ENCODE measurements around the gene ITPKB. TPM values are rescaled to one million over a fixed set of nuclear protein-coding genes. Genes with fewer than 3 reads are reported as not detected.
A peak's percentile ranks its signal among the peaks of the same experiment; 100 is the strongest.

The ITPKB gene
- total RNA-seq, 1 donor: 6.2 TPM

DNA sequence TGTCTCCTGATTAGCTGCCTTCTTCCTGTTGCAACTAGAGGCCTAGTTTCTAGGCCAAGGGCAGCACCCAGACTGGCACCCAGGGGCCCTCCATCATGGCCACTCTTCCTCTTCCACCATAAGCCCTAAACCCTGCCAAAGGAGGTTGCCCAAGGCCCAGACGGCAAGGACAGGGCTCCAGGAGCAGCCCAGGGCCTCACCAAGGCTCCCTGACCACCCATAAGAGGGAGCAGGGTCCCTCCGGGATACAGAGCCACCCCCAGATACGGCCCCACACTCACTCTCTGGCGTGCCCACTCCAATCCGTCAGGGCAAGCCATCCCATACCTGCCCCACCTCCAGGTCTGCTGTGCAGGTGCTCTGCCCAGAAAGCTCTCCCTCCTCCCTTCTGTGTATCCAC is 79.9 kb downstream of the ITPKB start:
- no peak overlapping the region for H3K4me2 ChIP-seq (ENCODE audit: insufficient read depth, low read length)
- DNase-seq (ENCODE audit: insufficient read length, low spot score, missing footprints): no peak
- H3K4me1 ChIP-seq (ENCODE audit: insufficient read depth, low read length): peaks cover 45% of the 10 kb centered on the region
- H3K9me3 ChIP-seq (ENCODE audit: low read depth, low read length): no peaks in the 10 kb centered on the region
- no peaks in the 10 kb centered on the region for H3K36me3 ChIP-seq (ENCODE audit: insufficient read depth, low read length)
- H4K20me1 ChIP-seq (ENCODE audit: insufficient read depth, low read length): no peaks in the 10 kb centered on the region
- no peak overlapping the region for H2AFZ ChIP-seq (ENCODE audit: low read length)
- no peaks in the 10 kb centered on the region for H3K79me2 ChIP-seq (ENCODE audit: insufficient read depth, low read length)
- H3K4me3 ChIP-seq (ENCODE audit: insufficient read depth, low read length): no peak overlapping the region
- H3K27me3 ChIP-seq (ENCODE audit: insufficient read depth, low read length): no peaks in the 10 kb centered on the region
- TF ChIP-seq, protein P1, sequence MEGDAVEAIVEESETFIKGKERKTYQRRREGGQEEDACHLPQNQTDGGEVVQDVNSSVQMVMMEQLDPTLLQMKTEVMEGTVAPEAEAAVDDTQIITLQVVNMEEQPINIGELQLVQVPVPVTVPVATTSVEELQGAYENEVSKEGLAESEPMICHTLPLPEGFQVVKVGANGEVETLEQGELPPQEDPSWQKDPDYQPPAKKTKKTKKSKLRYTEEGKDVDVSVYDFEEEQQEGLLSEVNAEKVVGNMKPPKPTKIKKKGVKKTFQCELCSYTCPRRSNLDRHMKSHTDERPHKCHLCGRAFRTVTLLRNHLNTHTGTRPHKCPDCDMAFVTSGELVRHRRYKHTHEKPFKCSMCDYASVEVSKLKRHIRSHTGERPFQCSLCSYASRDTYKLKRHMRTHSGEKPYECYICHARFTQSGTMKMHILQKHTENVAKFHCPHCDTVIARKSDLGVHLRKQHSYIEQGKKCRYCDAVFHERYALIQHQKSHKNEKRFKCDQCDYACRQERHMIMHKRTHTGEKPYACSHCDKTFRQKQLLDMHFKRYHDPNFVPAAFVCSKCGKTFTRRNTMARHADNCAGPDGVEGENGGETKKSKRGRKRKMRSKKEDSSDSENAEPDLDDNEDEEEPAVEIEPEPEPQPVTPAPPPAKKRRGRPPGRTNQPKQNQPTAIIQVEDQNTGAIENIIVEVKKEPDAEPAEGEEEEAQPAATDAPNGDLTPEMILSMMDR (IDR thresholded peaks at IDR 0.05; ENCODE audit: extremely low read depth, low read depth, low read length): no peak
- H3K27ac ChIP-seq (ENCODE audit: low read depth, low read length): no peak overlapping the region

DNA sequence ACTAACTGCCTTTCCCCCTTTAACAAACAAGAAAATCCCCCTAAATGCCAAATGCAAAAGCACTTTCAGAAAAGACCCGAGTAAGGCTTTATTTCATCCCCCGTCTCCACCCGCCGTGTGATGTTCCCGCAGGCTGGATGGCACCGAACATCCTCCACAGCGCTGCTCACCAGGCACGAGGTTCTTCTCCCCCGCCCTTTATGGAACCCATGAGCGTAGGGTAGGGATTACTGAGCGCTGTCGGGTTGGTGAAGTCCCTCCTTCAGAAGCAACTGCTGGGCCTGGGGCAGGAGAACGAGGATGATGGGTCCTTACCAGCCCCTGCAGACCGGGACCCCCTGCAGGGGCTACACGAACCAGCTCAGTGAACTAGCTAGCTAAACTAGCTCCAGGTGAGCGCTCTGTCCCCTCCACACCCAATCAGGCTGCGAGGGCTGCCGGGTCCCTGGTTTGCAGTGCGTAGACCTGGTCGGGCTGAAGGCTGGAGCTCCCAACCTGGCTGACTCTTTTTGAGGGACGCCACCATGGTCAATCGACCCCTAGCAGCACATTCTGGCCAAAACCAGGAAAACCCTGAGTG is 80.4 kb downstream of the ITPKB start:
- TF ChIP-seq, protein P1 (IDR thresholded peaks at IDR 0.05; ENCODE audit: extremely low read depth, low read depth, low read length): no peak
- Histone ChIP-seq H3K9me3 (ENCODE audit: low read depth, low read length) (no peaks in the 10 kb centered on the region), H3K27ac (ENCODE audit: low read depth, low read length) (no peak overlapping the region), H3K36me3 (ENCODE audit: insufficient read depth, low read length) (no peaks in the 10 kb centered on the region), H3K4me2 (ENCODE audit: insufficient read depth, low read length) (no peak overlapping the region), H3K4me3 (ENCODE audit: insufficient read depth, low read length) (no peak overlapping the region), H3K4me1 (ENCODE audit: insufficient read depth, low read length) (peaks cover 44% of the 10 kb centered on the region), H2AFZ (ENCODE audit: low read length) (no peak overlapping the region), H4K20me1 (ENCODE audit: insufficient read depth, low read length) (no peaks in the 10 kb centered on the region), H3K79me2 (ENCODE audit: insufficient read depth, low read length) (no peaks in the 10 kb centered on the region), H3K27me3 (ENCODE audit: insufficient read depth, low read length) (no peaks in the 10 kb centered on the region)
- DNase-seq (ENCODE audit: insufficient read length, low spot score, missing footprints): no peak

DNA sequence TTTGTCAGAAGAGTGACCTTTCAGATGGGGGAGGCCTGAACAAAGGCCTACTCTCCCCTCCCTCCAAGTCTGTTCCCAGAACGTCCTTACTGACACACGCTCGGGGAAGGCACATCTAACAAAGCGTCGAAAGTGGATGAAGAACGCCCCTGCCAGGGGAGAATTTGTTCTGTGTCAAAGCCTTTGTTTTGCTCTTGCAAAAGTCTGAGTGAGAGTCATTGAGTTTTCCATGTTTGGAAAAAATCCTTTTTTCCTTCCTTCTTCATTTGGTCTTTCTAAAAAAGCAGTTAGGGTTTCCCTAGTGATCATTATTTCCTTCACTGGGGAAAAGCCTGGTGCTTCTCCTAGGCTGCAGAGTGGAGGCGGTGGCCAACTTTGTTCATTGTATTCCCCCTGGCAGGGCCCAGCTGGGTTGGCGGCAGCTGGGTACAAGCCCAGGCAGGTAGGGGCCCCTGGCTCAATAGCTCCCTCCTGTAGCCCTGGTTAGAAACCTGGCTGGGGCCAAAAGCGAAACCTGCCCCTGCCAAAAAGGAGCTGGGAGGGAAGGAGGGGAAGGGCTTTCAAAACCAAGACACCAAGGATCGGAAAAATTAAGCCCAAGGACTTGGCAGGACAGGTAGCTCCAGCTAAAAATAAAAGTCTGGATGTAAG is 81.1 kb downstream of the ITPKB start:
- no peak overlapping the region for H3K4me3 ChIP-seq (ENCODE audit: insufficient read depth, low read length)
- no peaks in the 10 kb centered on the region for H3K9me3 ChIP-seq (ENCODE audit: low read depth, low read length)
- no peaks in the 10 kb centered on the region for H4K20me1 ChIP-seq (ENCODE audit: insufficient read depth, low read length)
- TF ChIP-seq, protein P1 (IDR thresholded peaks at IDR 0.05; ENCODE audit: extremely low read depth, low read depth, low read length): no peak
- peaks cover 38% of the 10 kb centered on the region for H3K4me1 ChIP-seq (ENCODE audit: insufficient read depth, low read length)
- no peaks in the 10 kb centered on the region for H3K36me3 ChIP-seq (ENCODE audit: insufficient read depth, low read length)
- DNase-seq (ENCODE audit: insufficient read length, low spot score, missing footprints): no peak
- no peaks in the 10 kb centered on the region for H3K79me2 ChIP-seq (ENCODE audit: insufficient read depth, low read length)
- H2AFZ ChIP-seq (ENCODE audit: low read length): no peak overlapping the region
- H3K27ac ChIP-seq (ENCODE audit: low read depth, low read length): no peak overlapping the region
- H3K27me3 ChIP-seq (ENCODE audit: insufficient read depth, low read length): no peaks in the 10 kb centered on the region
- no peak overlapping the region for H3K4me2 ChIP-seq (ENCODE audit: insufficient read depth, low read length)

DNA sequence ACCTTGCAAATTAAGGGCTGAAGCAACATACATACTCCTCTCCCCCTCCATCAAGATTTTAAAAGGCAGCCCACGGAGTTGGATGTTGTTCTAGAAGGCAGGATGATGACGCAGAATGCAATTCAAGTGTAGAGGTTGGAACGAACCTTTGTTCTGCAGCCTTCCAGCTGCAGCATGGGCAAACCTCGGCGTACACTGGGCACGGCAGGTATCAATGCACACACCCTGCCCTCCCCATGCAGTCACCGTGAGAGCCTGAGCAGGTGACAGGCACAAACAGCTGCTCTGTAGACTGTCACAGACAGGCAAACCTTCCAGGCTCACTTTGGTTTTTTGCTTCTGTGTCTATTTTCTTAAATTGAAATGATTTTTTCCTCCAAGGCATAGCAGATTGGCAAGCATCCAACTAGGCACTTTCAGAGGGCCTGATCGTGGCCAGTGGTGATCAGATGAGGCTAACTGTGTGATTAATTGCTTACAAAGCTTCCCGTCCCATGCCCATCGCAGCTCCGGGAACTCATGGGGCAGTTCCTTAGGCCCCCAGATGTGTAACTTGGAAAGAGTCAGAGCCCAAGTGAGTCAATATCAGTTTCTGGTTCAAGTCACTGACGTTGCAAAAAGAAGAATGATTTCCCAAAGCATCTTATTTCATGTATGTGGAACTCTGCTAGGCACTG is 82.3 kb downstream of the ITPKB start:
- H3K4me3 ChIP-seq (ENCODE audit: insufficient read depth, low read length): no peak overlapping the region
- no peaks in the 10 kb centered on the region for H3K36me3 ChIP-seq (ENCODE audit: insufficient read depth, low read length)
- H3K4me2 ChIP-seq (ENCODE audit: insufficient read depth, low read length): peak overlapping the region; percentile 12
- no peak overlapping the region for H2AFZ ChIP-seq (ENCODE audit: low read length)
- no peaks in the 10 kb centered on the region for H3K27me3 ChIP-seq (ENCODE audit: insufficient read depth, low read length)
- H3K4me1 ChIP-seq (ENCODE audit: insufficient read depth, low read length): peaks cover 26% of the 10 kb centered on the region
- peak overlapping the region; percentile 19 for H3K27ac ChIP-seq (ENCODE audit: low read depth, low read length)
- no peaks in the 10 kb centered on the region for H4K20me1 ChIP-seq (ENCODE audit: insufficient read depth, low read length)
- no peaks in the 10 kb centered on the region for H3K9me3 ChIP-seq (ENCODE audit: low read depth, low read length)
- peak; percentile 94 for DNase-seq (ENCODE audit: insufficient read length, low spot score, missing footprints)
- TF ChIP-seq, protein P1 (IDR thresholded peaks at IDR 0.05; ENCODE audit: extremely low read depth, low read depth, low read length): no peak
- H3K79me2 ChIP-seq (ENCODE audit: insufficient read depth, low read length): no peaks in the 10 kb centered on the region
